Measurements from ENCODE around the gene DPP8.
"Not testable (repeated sequence)": the region's sequence is repeated elsewhere in the genome, so short reads cannot be mapped to it uniquely, and the experiment has no call there.

Gene DPP8

GRCh38 chr15:65402961-65403360 is 114.5 kb downstream of the DPP8 start:
- no peak for DNase-seq

- no peak for DNase-seq
Measured at GRCh38 chr15:65401611-65402240, 115.8 kb downstream of the DPP8 start.

GRCh38 chr15:65400760-65401610 is 116.5 kb downstream of the DPP8 start:
- no peak for DNase-seq

- no peak for DNase-seq
Measured at GRCh38 chr15:65399997-65400396, 117.5 kb downstream of the DPP8 start.

GRCh38 chr15:65399001-65399706 is 118.3 kb downstream of the DPP8 start:
- no peak for DNase-seq

- DNase-seq = not testable (repeated sequence)
Measured at GRCh38 chr15:65398486-65398885, 119.0 kb downstream of the DPP8 start.

GRCh38 chr15:65396965-65397317 is 120.5 kb downstream of the DPP8 start:
- DNase-seq = no peak

- no peak for DNase-seq
Measured at GRCh38 chr15:65396283-65396964, 121.1 kb downstream of the DPP8 start.

- DNase-seq = no peak
Measured at GRCh38 chr15:65395567-65396202, 121.8 kb downstream of the DPP8 start.

GRCh38 chr15:65394936-65395335 is 122.6 kb downstream of the DPP8 start:
- DNase-seq = no peak

- no peak for DNase-seq
Measured at GRCh38 chr15:65394280-65394789, 123.2 kb downstream of the DPP8 start.

GRCh38 chr15:65393557-65393956 is 123.9 kb downstream of the DPP8 start:
- DNase-seq = no peak

- no peak for DNase-seq
Measured at GRCh38 chr15:65393091-65393490, 124.4 kb downstream of the DPP8 start.
